ENCODE data around the gene DIRAS3. TPM values are rescaled to one million over a fixed set of nuclear protein-coding genes. Genes with fewer than 3 reads are reported as not detected.
"Not testable (repeated sequence)": the region's sequence is repeated elsewhere in the genome, so short reads cannot be mapped to it uniquely, and the experiment has no call there.

The DIRAS3 gene
- total RNA-seq, 1 donor from 2014 or later, result 1.4 TPM

DNA sequence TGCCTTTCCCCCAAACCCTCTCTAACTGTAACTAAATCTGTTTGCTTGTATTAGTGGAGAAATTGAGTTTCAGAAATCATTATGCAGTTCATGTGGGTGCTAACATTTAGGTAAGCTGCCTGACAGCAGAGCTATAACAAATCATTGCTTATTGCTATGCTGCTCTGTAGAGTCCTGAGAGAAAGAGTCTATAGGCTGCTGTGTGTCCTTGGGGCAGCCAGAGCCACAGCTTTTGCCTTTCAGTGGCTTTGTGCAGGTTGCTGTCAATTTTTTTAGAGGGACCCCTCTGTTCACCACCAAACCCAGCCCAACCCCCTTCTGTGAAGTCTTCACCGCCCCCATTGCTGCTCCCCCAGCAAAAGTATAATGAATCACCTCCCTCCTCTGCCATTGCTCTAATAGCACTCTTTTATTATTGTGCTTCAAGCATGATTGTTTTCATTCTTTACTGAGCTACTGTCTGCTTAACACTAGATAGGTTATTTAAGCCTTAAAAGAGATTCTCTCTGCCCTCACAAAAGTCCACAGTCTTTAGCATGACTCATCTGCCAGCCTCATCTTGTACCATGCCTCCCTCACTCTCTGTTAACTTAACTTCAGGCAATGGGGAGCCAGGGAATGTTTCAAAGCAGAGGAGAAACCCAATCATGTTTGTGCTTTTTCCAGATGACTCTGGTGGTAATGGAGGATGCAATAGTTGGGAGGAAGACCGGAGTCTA is 38.6 kb downstream of the DIRAS3 start:
- H3K4me1 ChIP-seq, result no peaks in the 10 kb centered on the region
- no peak overlapping the region for H3K27ac ChIP-seq
- TF ChIP-seq, protein P1, sequence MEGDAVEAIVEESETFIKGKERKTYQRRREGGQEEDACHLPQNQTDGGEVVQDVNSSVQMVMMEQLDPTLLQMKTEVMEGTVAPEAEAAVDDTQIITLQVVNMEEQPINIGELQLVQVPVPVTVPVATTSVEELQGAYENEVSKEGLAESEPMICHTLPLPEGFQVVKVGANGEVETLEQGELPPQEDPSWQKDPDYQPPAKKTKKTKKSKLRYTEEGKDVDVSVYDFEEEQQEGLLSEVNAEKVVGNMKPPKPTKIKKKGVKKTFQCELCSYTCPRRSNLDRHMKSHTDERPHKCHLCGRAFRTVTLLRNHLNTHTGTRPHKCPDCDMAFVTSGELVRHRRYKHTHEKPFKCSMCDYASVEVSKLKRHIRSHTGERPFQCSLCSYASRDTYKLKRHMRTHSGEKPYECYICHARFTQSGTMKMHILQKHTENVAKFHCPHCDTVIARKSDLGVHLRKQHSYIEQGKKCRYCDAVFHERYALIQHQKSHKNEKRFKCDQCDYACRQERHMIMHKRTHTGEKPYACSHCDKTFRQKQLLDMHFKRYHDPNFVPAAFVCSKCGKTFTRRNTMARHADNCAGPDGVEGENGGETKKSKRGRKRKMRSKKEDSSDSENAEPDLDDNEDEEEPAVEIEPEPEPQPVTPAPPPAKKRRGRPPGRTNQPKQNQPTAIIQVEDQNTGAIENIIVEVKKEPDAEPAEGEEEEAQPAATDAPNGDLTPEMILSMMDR (IDR thresholded peaks at IDR 0.05), result no peak
- H3K9me3 ChIP-seq, result no peaks in the 10 kb centered on the region
- ATAC-seq, result no peak
- no peak overlapping the region for H3K4me3 ChIP-seq
- no peak for DNase-seq
- H3K36me3 ChIP-seq, result no peaks in the 10 kb centered on the region
- intact Hi-C loops (cut with DNase I), result no loop called here
- no peaks in the 10 kb centered on the region for H3K27me3 ChIP-seq

DNA sequence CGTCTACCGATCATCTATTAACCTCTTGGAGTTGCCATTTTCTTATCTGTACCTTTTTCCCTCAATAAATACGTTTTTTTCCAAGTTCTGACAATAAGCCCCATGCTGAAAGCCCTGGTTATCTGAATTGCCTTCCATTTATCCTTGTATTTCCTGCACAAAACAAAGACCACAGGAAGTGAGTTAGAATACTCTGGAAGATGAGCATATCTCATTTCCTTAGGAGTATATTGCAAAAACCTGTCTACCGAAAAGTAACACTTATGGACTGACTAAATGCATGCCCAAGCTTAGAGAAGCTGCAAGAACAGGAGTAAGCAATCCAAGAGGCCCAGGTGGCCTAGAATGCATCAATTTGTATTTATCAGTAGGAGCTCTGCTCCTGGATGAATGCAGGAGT is 39.9 kb downstream of the DIRAS3 start:
- no peak for DNase-seq
- ATAC-seq, result no peak
- TF ChIP-seq, protein P1 (IDR thresholded peaks at IDR 0.05), result no peak
- no peaks in the 10 kb centered on the region for H3K9me3 ChIP-seq
- intact Hi-C loops (cut with DNase I), result no loop called here
- H3K36me3 ChIP-seq, result no peaks in the 10 kb centered on the region
- H3K4me1 ChIP-seq, result no peaks in the 10 kb centered on the region
- no peaks in the 10 kb centered on the region for H3K27me3 ChIP-seq
- no peak overlapping the region for H3K4me3 ChIP-seq
- H3K27ac ChIP-seq, result no peak overlapping the region

DNA sequence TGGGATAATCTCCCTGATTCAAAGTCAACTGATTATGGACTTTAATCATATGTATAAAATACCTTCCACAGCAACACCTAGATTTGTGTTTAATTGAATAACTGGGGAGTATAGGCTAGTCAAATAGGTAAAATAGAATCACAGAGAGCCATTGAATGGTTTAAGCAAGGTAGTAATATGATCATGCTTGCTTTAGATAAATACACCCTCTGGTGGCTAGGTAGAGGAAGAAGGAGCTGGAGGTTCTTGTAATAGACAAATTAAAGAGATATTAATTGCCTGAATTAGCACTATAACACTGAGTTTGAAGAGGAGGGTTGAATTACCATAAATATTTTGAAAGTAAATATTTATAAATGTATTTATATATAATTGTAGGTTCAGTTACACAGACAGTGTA is 40.3 kb downstream of the DIRAS3 start:
- H3K4me3 ChIP-seq, result no peak overlapping the region
- TF ChIP-seq, protein P1 (IDR thresholded peaks at IDR 0.05), result peak; percentile 37
- no peaks in the 10 kb centered on the region for H3K27me3 ChIP-seq
- H3K9me3 ChIP-seq, result no peaks in the 10 kb centered on the region
- intact Hi-C loops (cut with DNase I), result no loop called here
- ATAC-seq, result peak; percentile 41
- no peak for DNase-seq
- H3K4me1 ChIP-seq, result no peaks in the 10 kb centered on the region
- no peak overlapping the region for H3K27ac ChIP-seq
- H3K36me3 ChIP-seq, result no peaks in the 10 kb centered on the region

DNA sequence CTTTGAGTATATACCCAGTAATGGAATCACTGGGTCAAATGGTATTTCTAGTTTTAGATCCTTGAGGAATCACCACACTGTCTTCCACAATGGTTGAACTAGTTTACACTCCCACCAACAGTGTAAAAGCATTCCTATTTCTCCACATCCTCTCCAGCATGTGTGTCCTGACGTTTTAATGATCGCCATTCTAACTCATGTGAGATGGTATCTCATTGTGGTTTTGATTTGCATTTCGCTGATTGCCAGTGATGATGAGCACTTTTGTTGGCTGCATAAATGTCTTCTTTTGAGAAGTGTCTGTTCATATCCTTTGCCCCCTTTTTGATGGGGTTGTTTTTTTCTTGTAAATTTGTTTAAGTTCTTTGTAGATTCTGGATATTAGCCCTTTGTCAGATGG is 46.8 kb downstream of the DIRAS3 start:
- H3K9me3 ChIP-seq; intact Hi-C loops (cut with DNase I); DNase-seq; H3K4me1 ChIP-seq; ATAC-seq; H3K4me3 ChIP-seq; H3K27me3 ChIP-seq; H3K36me3 ChIP-seq; H3K27ac ChIP-seq: not testable (repeated sequence)

DNA sequence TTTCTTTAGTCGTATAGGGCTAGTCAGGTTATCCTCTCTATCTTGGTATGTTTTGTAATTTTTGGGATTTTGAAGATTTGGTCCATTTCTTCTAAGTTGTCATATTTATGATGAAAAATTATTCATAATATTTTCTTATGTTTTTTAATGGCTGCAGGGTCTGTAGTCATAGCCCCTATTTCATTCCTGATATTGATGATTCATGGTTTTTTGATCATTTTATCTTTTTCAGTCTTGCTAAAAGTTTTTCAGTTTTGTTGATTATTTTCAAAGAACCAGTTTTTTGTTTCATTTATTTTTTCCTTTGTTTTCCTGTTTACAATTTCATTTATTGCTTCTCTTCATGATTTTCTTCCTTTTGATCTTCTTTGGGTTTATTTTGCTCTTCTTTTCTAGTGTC is 50.2 kb downstream of the DIRAS3 start:
- H3K36me3 ChIP-seq, result no peaks in the 10 kb centered on the region
- intact Hi-C loops (cut with DNase I), result no loop called here
- ATAC-seq (no peak), DNase-seq (no peak)
- H3K9me3 ChIP-seq, result no peaks in the 10 kb centered on the region
- no peaks in the 10 kb centered on the region for H3K27me3 ChIP-seq
- H3K4me1 ChIP-seq, result no peaks in the 10 kb centered on the region
- no peak overlapping the region for H3K27ac ChIP-seq
- TF ChIP-seq, protein P1 (IDR thresholded peaks at IDR 0.05), result no peak
- H3K4me3 ChIP-seq, result no peak overlapping the region

DNA sequence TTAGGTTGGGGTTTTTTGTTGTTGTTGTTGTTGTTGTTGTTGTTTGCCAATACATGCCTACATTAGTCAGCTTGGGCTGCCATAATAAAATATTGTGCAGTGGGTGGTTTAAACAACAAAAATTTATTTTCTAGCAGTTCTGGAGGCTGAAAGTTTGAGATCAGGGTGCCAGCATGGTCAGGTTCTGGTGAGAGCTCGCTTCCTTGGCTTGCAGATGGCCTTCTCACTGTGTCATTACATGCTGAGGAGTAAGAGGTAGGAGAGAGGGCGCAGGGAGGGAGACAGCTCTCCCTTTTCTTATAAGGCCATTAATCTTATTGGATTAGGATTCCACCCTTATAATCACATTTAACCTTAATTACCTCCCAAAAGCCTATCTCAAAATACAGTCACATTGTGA is 52.7 kb downstream of the DIRAS3 start:
- H3K4me1 ChIP-seq, result no peaks in the 10 kb centered on the region
- TF ChIP-seq, protein P1 (IDR thresholded peaks at IDR 0.05), result no peak
- DNase-seq (no peak), ATAC-seq (no peak)
- no peaks in the 10 kb centered on the region for H3K27me3 ChIP-seq
- H3K9me3 ChIP-seq, result peaks cover 9% of the 10 kb centered on the region
- intact Hi-C loops (cut with DNase I), result no loop called here
- H3K36me3 ChIP-seq, result no peaks in the 10 kb centered on the region
- H3K4me3 ChIP-seq, result no peak overlapping the region
- no peak overlapping the region for H3K27ac ChIP-seq

Other genes with a start within 250 kb of the DIRAS3 start
- 59.8 TPM for gene GNG12, start 217.2 kb downstream of the DIRAS3 start, total RNA-seq
- 89.8 TPM for gene WLS, start 181.9 kb upstream of the DIRAS3 start, total RNA-seq